D721Med (cell line): ENCODE measurements around the gene SLC9A9.

Source experiments
- DNase-seq: peaks from one replicate; pipeline ENCODE4 v3.0.0; 2011; ENCODE audit warnings: low spot score; ENCODE audit not compliant: insufficient read length
- FAIRE-seq: peaks from 2 replicates; lab custom pipeline; 2011; peaks lifted over from hg19 to GRCh38; lab: Jason Lieb, UNC
- CTCF ChIP-seq: IDR thresholded peaks from 2 replicates; pipeline ENCODE4 v1.5.1; 2012; ENCODE audit warnings: mild to moderate bottlenecking, control low read depth; ENCODE audit not compliant: insufficient read depth; ENCODE audit errors: missing control alignments

The SLC9A9 gene

GRCh38 chr3:143795874-143796273 is 52.4 kb downstream of the SLC9A9 start:
- no peak for FAIRE-seq
- no peak for TF ChIP-seq CTCF
- DNase-seq: no peak

GRCh38 chr3:143794793-143795462 is 53.3 kb downstream of the SLC9A9 start:
- TF ChIP-seq CTCF: no peak
- FAIRE-seq: no peak

GRCh38 chr3:143793971-143794370 is 54.3 kb downstream of the SLC9A9 start:
- DNase-seq: no peak
- no peak for FAIRE-seq
- no peak for TF ChIP-seq CTCF

More at GRCh38 chr3:143794793-143795462, 53.3 kb downstream of the SLC9A9 start:
- no peak for DNase-seq

- FAIRE-seq: no peak
- no peak for TF ChIP-seq CTCF
- DNase-seq: no peak
Observed at GRCh38 chr3:143791386-143791785, 56.9 kb downstream of the SLC9A9 start.

GRCh38 chr3:143786219-143787191 is 61.8 kb downstream of the SLC9A9 start:
- no peak for TF ChIP-seq CTCF
- no peak for DNase-seq
- no peak for FAIRE-seq

- DNase-seq (no peak), FAIRE-seq (no peak)
- TF ChIP-seq CTCF: no peak
Observed at GRCh38 chr3:143784446-143784845, 63.8 kb downstream of the SLC9A9 start.
